PC-3 (cell line): Measurements from ENCODE around the gene TMEM52B. TPM values are rescaled to one million over a fixed set of nuclear protein-coding genes. Genes with fewer than 3 reads are reported as not detected.

Experiments
- ATAC-seq: fragments of 200-7000 bp; cut with Tn5 transposase; 2 replicates; pipeline ENCODE4 v1.9.1; 2020; ENCODE audit warnings: mild to moderate bottlenecking, moderate library complexity
- Bru-seq: library from RNA; stranded (reverse); fragments of 400-500 nt; gene quantifications from one replicate; lab custom pipeline; 2021; lab: Mats Ljungman, UMichigan
- BruChase-seq, 2 experiments: library from RNA; stranded (reverse); fragments of 400-500 nt; gene quantifications; one replicate each; lab custom pipeline; 2021; lab: Mats Ljungman, UMichigan
- BruUV-seq: library from RNA; stranded (reverse); fragments of 400-500 nt; replicated peaks from 2 replicates; lab custom pipeline; 2021; lab: Mats Ljungman, UMichigan
- CTCF ChIA-PET: fragments of 300-600 bp; sonication (Branson Sonifier 250); formaldehyde crosslinking; loops from one replicate; lab custom pipeline; 2022; ENCODE audit warnings: antibody characterized with exemption; lab: Charles Lee
- POLR2A ChIA-PET: fragments of 300-600 bp; sonication (Branson Sonifier 250); formaldehyde crosslinking; loops from one replicate; lab custom pipeline; 2022; ENCODE audit warnings: antibody characterized with exemption; ENCODE audit not compliant: unreplicated experiment; lab: Charles Lee
- DNase-seq: peaks from one replicate; pipeline ENCODE4 v3.0.0-alpha.2; 2015
- H2AFZ ChIP-seq: fragments of 300-600 bp; sonication (generic); 2 replicates; pipeline ENCODE4 v1.6.0; 2016; ENCODE audit warnings: antibody characterized with exemption, low read length
- H3F3A ChIP-seq: fragments of 300-600 bp; sonication (generic); one replicate; pipeline ENCODE4 v1.6.0; 2017; ENCODE audit warnings: antibody characterized with exemption, low read length, control low read depth, mild to moderate bottlenecking; ENCODE audit not compliant: unreplicated experiment
- H3K27ac ChIP-seq: fragments of 300-600 bp; sonication (generic); 2 replicates; pipeline ENCODE4 v1.5.1; 2016; ENCODE audit warnings: mild to moderate bottlenecking, low read length
- H3K27me3 ChIP-seq: fragments of 300-600 bp; sonication (generic); 2 replicates; pipeline ENCODE4 v1.6.1; 2016; ENCODE audit warnings: low read length, mixed read lengths
- H3K36me3 ChIP-seq: fragments of 300-600 bp; sonication (generic); 2 replicates; pipeline ENCODE4 v1.6.1; 2016; ENCODE audit warnings: low read depth, mixed run types, low read length, mixed read lengths
- H3K4me1 ChIP-seq: fragments of 300-600 bp; sonication (generic); 2 replicates; pipeline ENCODE4 v1.5.1; 2016; ENCODE audit warnings: low read length; ENCODE audit not compliant: insufficient read depth
- H3K4me2 ChIP-seq: fragments of 300-600 bp; sonication (generic); 2 replicates; pipeline ENCODE4 v1.6.0; 2016; ENCODE audit warnings: low read length
- H3K4me3 ChIP-seq: fragments of 300-600 bp; sonication (generic); 2 replicates; pipeline ENCODE4 v1.5.1; 2016; ENCODE audit warnings: mild to moderate bottlenecking, low read length, mixed read lengths
- H3K79me2 ChIP-seq: fragments of 300-600 bp; sonication (generic); 2 replicates; pipeline ENCODE4 v1.6.1; 2017; ENCODE audit warnings: low read length, mixed read lengths
- H3K9ac ChIP-seq: fragments of 300-600 bp; sonication (generic); 2 replicates; pipeline ENCODE4 v1.6.0; 2016; ENCODE audit warnings: mild to moderate bottlenecking, low read length
- H3K9me2 ChIP-seq: fragments of 300-600 bp; sonication (generic); replicated peaks from 2 replicates; pipeline ENCODE4 v1.6.1; 2016; ENCODE audit warnings: mixed run types, low read length, mixed read lengths
- H3K9me3 ChIP-seq: fragments of 300-600 bp; sonication (generic); 2 replicates; pipeline ENCODE4 v1.6.1; 2016; ENCODE audit warnings: low read length, mixed read lengths
- H4K20me1 ChIP-seq: fragments of 300-600 bp; sonication (generic); 2 replicates; pipeline ENCODE4 v1.6.1; 2016; ENCODE audit warnings: low read length, mixed read lengths
- EZH2 ChIP-seq: fragments of 300-600 bp; sonication (generic); IDR thresholded peaks from one replicate; pipeline ENCODE4 v1.6.1; 2017; ENCODE audit warnings: antibody characterized with exemption, mild to moderate bottlenecking, low read length; ENCODE audit not compliant: unreplicated experiment
- EZH2phosphoT487 ChIP-seq: fragments of 300-600 bp; sonication (generic); IDR thresholded peaks from 2 replicates; pipeline ENCODE4 v1.6.1; 2018; ENCODE audit warnings: mild to moderate bottlenecking, antibody characterized with exemption, low read length, borderline replicate concordance
- intact Hi-C: fragments of 100-400 bp; cut with micrococcal nuclease; formaldehyde crosslinking; loops from 2 replicates; pipeline ENCODE4 v1.9.0; 2023
- long read RNA-seq: library from polyadenylated mRNA; unstranded; transcript quantifications from one replicate; pipeline ENCODE4 v2.0.0, GENCODE V29; 2021; ENCODE audit not compliant: unreplicated experiment
- total RNA-seq: library from RNA; depleted of rRNA; stranded (reverse); fragments of >200 nt; gene quantifications from 2 replicates; pipeline ENCODE4 v1.2.3, GENCODE V29; 2014; rRNA removed
- TF ChIP-seq, protein P1 (sequence below): fragments of 300-600 bp; sonication (generic); conservative IDR thresholded peaks from 2 replicates; pipeline ENCODE4 v1.5.1; 2017; ENCODE audit warnings: antibody characterized with exemption, low read depth, mild to moderate bottlenecking, low read length

Gene TMEM52B
- total RNA-seq (not detected in 2 replicates), Bru-seq, nascent RNA (percentile 4 among the genes with signal in this experiment), BruChase-seq, experiment 1, labeled RNA remaining after a 6-hour chase (percentile 14 among the genes with signal in this experiment), BruChase-seq, experiment 2, labeled RNA remaining after a 2-hour chase (percentile 6 among the genes with signal in this experiment)
- long read RNA-seq: 0 reads

DNA sequence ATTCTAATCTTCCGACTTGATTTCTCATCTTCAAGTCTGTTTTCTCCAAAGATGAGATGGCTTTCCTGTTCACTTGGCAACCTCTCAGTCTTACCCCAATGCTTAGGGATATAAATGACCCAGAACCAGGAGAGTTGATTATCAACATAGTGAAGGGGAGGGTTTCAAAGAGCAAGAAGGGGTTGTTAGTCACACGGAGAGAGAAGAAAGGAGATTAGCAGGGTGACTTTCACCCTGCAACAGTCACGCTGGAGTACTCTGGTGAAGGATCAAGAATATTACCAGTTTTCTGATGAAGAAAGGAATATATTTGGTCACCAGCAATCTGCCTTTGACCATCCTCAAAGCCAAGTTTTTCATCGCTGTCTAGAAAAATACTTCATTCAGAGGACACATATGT lies at the start of gene TMEM52B:
Gene TMEM52B (plus strand): TSS at position 212 of the 400 bp plus-strand sequence. CDS start 543 bp downstream, outside the sequence.
- no TSS peak for BruUV-seq
- ATAC-seq: no peak
- Histone ChIP-seq H3F3A (peaks cover 4% of the 10 kb centered on the region), H3K27me3 (no peaks in the 10 kb centered on the region), H3K4me2 (peak within 1 kb of the TSS; percentile 68), H3K4me3 (no peak within 1 kb of the TSS), H3K9me3 (no peaks in the 10 kb centered on the region), H4K20me1 (no peaks in the 10 kb centered on the region), H3K9me2 (no peaks in the 10 kb centered on the region), H3K79me2 (no peaks in the 10 kb centered on the region), H2AFZ (0 out of 2 replicates have a peak within 1 kb of the TSS, but pooled peaks have one; percentile 15), H3K27ac (no peak within 1 kb of the TSS), H3K9ac (no peak within 1 kb of the TSS), H3K36me3 (no peaks in the 10 kb centered on the region), H3K4me1 (peaks cover 32% of the 10 kb centered on the region)
- ChIA-PET CTCF (no interaction called here), POLR2A (no interaction called here)
- DNase-seq: no peak
- TF ChIP-seq, protein P1, sequence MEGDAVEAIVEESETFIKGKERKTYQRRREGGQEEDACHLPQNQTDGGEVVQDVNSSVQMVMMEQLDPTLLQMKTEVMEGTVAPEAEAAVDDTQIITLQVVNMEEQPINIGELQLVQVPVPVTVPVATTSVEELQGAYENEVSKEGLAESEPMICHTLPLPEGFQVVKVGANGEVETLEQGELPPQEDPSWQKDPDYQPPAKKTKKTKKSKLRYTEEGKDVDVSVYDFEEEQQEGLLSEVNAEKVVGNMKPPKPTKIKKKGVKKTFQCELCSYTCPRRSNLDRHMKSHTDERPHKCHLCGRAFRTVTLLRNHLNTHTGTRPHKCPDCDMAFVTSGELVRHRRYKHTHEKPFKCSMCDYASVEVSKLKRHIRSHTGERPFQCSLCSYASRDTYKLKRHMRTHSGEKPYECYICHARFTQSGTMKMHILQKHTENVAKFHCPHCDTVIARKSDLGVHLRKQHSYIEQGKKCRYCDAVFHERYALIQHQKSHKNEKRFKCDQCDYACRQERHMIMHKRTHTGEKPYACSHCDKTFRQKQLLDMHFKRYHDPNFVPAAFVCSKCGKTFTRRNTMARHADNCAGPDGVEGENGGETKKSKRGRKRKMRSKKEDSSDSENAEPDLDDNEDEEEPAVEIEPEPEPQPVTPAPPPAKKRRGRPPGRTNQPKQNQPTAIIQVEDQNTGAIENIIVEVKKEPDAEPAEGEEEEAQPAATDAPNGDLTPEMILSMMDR: no peak
- TF ChIP-seq EZH2phosphoT487 (no peak), EZH2 (no peak)
- intact Hi-C loops: no loop called here

DNA sequence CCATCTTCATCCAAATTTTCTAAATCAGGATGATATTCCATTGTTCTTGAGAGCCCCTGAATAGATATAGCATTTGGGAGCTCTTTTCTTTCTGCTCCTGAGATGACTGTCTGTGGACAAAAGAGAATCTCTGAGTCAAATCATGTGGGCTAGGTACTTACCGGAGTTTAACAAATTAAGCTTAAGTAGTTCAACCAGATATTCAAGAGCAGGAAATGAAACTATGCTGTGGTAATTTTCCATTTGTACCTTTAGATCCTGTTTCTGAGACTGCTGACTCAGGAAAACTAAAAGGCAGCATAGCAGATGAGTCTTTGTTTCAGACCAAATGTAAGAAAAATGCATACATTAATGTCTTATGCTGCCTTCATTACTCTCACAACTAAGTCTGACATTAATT lies 48.8 kb upstream of the TMEM52B start, which contains the start of gene CLEC7A:
Gene CLEC7A (minus strand): TSS at position 158 of the 400 bp plus-strand sequence. CDS start 117 bp downstream, at position 41.
- no peaks in the 10 kb centered on the region for H3K36me3 ChIP-seq
- H3K4me2 ChIP-seq: no peak within 1 kb of the TSS
- intact Hi-C loops: no loop called here
- no peaks in the 10 kb centered on the region for H3K9me3 ChIP-seq
- H4K20me1 ChIP-seq: no peaks in the 10 kb centered on the region
- BruUV-seq: no TSS peak
- H3K9ac ChIP-seq: no peak within 1 kb of the TSS
- H3K4me1 ChIP-seq: peaks cover 14% of the 10 kb centered on the region; the same call in 1 of the 2 replicates
- no peak for TF ChIP-seq EZH2
- no peak for TF ChIP-seq EZH2phosphoT487
- TF ChIP-seq, protein P1: no peak
- H3F3A ChIP-seq: no peaks in the 10 kb centered on the region
- POLR2A ChIA-PET: no interaction called here
- H3K27ac ChIP-seq: no peak within 1 kb of the TSS
- CTCF ChIA-PET: no interaction called here
- no peak for ATAC-seq
- H3K27me3 ChIP-seq: no peaks in the 10 kb centered on the region
- H3K79me2 ChIP-seq: no peaks in the 10 kb centered on the region
- no peak within 1 kb of the TSS for H2AFZ ChIP-seq
- no peak within 1 kb of the TSS for H3K4me3 ChIP-seq
- H3K9me2 ChIP-seq: no peaks in the 10 kb centered on the region
- peak; percentile 48 for DNase-seq

DNA sequence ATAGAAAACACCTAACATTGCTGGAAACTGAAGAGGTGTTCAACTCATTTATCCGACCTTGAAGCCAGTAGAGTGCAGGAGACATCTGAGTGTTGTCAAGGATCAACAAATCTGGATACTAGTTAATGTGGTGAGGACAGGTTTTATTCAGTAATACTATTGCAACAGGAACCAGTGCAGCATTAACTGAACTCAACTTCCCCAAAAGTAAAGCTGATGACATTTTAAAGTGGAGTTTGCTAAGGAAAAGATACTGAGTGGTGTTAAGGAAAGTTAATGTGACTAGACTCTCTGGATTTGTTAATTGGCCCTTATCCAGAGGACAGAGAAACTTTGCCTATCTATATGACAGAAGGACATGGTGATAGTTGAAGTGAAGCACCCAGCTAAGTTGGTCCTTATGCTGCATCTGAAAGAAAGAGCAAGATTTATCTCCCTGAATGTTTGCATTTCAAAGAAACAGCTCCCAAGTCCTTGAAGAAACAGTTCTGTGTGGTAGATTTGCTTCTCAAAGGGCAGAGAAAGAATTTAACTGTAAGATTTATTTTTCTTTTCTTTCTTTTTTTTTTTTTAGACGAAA lies 47.6 kb upstream of the TMEM52B start:
- ChIA-PET CTCF (no interaction called here), POLR2A (no interaction called here)
- no peak overlapping the region for H3K4me3 ChIP-seq
- H3K9ac ChIP-seq: no peak overlapping the region
- no peaks in the 10 kb centered on the region for H3K9me3 ChIP-seq
- peaks cover 14% of the 10 kb centered on the region; the same call in 1 of the 2 replicates for H3K4me1 ChIP-seq
- H4K20me1 ChIP-seq: no peaks in the 10 kb centered on the region
- no peaks in the 10 kb centered on the region for H3K79me2 ChIP-seq
- DNase-seq (no peak), ATAC-seq (no peak)
- H3K9me2 ChIP-seq: no peaks in the 10 kb centered on the region
- H3F3A ChIP-seq: no peaks in the 10 kb centered on the region
- H3K4me2 ChIP-seq: no peak overlapping the region
- intact Hi-C loops: no loop called here
- no peak overlapping the region for H2AFZ ChIP-seq
- TF ChIP-seq, protein P1: no peak
- no peak for TF ChIP-seq EZH2
- TF ChIP-seq EZH2phosphoT487: no peak
- BruUV-seq: no TSS peak
- no peak overlapping the region for H3K27ac ChIP-seq
- H3K36me3 ChIP-seq: no peaks in the 10 kb centered on the region
- H3K27me3 ChIP-seq: no peaks in the 10 kb centered on the region
